HL-60 (cell line): Measurements from ENCODE around the gene POLR2J3.
"Not testable (repeated sequence)": the region's sequence is repeated elsewhere in the genome, so short reads cannot be mapped to it uniquely, and the experiment has no call there.

Source experiments
- CTCF ChIP-seq: IDR thresholded peaks from one replicate; pipeline ENCODE4 v1.5.1; 2011; ENCODE audit warnings: low read length, control low read depth, inconsistent platforms; ENCODE audit not compliant: insufficient read depth
- GABPA ChIP-seq: IDR thresholded peaks from 2 replicates; pipeline ENCODE4 v1.6.1; 2012; ENCODE audit warnings: low read depth

DNA sequence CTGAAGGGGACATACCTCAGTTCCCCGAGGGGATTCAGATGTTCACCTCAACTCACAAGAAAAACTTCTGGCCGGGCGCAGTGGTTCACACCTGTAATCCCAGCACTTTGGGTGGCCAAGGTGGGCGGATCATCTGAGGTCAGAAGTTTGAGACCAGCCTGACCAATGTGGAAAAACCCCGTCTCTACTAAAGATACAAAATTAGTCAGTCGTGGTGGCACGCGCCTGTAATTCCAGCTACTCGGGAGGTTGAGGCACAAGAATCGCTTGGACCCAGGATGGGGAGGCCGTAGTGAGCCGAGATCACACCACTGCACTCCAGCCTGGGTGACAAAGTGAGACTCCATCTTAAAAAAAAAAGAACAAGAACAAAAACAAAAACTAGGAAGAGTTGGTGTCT is 27.1 kb downstream of the POLR2J3 start:
- TF ChIP-seq CTCF, GABPA: not testable (repeated sequence)
